K562 (cell line): ENCODE measurements around the gene RINL. TPM values are rescaled to one million over a fixed set of nuclear protein-coding genes. Genes with fewer than 3 reads are reported as not detected.

Experiments
- BMI1 ChIP-seq: fragments of 150-350 bp; IDR thresholded peaks from 2 replicates; pipeline ENCODE4 v1.6.1; 2014; ENCODE audit warnings: low read length
- CEBPB ChIP-seq: fragments of 450-650 bp; IDR thresholded peaks from 2 replicates; pipeline ENCODE4 v1.6.1; 2016; ENCODE audit warnings: missing genetic modification characterization, missing compliant biosample characterization
- ETS2 ChIP-seq: IDR thresholded peaks from 2 replicates; pipeline ENCODE4 v1.6.1; 2016; ENCODE audit warnings: borderline replicate concordance, missing genetic modification characterization, mild to moderate bottlenecking, moderate library complexity, missing compliant biosample characterization; ENCODE audit not compliant: poor library complexity, severe bottlenecking
- FOSL1 ChIP-seq: fragments of 200-800 bp; sonication (Bioruptor generic); conservative IDR thresholded peaks from 2 replicates; pipeline ENCODE4 v1.6.1; 2016; ENCODE audit warnings: missing genetic modification characterization, missing compliant biosample characterization
- FOXA3 ChIP-seq, 2 experiments: fragments of 450-650 bp in 1 of 2; sonication (generic) in 1 of 2; formaldehyde crosslinking; IDR thresholded peaks in 1 of 2; conservative IDR thresholded peaks in 1 of 2; 2 replicates each; pipeline versions ENCODE4 v1.4.0 to v1.8.0; 2020 to 2022; ENCODE audit warnings: mild to moderate bottlenecking in 2 of 2, missing genetic modification reagents in 1 of 2
- FOXK2 ChIP-seq, 2 experiments: fragments of 450-650 bp; IDR thresholded peaks in 1 of 2; conservative IDR thresholded peaks in 1 of 2; 2 replicates each; pipeline ENCODE4 v1.6.1; 2016; ENCODE audit warnings: low read depth in 2 of 2, mild to moderate bottlenecking in 1 of 2
- GABPA ChIP-seq: fragments of 200-800 bp; sonication (Bioruptor generic); conservative IDR thresholded peaks from 2 replicates; pipeline ENCODE4 v1.6.1; 2016; ENCODE audit warnings: low read depth, missing genetic modification characterization, missing compliant biosample characterization
- MCM7 ChIP-seq, 2 experiments: fragments of 450-650 bp; IDR thresholded peaks; 2 replicates each; pipeline ENCODE4 v1.6.1; 2016 to 2018
- NONO ChIP-seq, 2 experiments: fragments of 200-400 bp in 1 of 2; fragments of 450-650 bp in 1 of 2; formaldehyde crosslinking in 1 of 2; IDR thresholded peaks; 2 replicates each; pipeline ENCODE4 v1.6.1; 2017; ENCODE audit warnings: low read depth in 2 of 2, mild to moderate bottlenecking in 2 of 2, moderate library complexity in 2 of 2, low read length in 1 of 2
- PRPF4 ChIP-seq: fragments of 200-400 bp; formaldehyde crosslinking; IDR thresholded peaks from one replicate; pipeline ENCODE4 v1.6.1; 2017; ENCODE audit warnings: low read length, low read depth, mild to moderate bottlenecking; ENCODE audit not compliant: insufficient read depth, poor library complexity, severe bottlenecking
- SETDB1 ChIP-seq: IDR thresholded peaks from one replicate; pipeline ENCODE4 v1.6.1; 2012; ENCODE audit warnings: low read length, control low read depth, inconsistent platforms
- TOE1 ChIP-seq, 2 experiments: fragments of 450-650 bp in 1 of 2; sonication (generic) in 1 of 2; formaldehyde crosslinking in 1 of 2; IDR thresholded peaks; 2 replicates each; pipeline versions ENCODE4 v1.7.1 to v1.8.0; 2016 to 2022; ENCODE audit warnings: borderline replicate concordance in 2 of 2, mild to moderate bottlenecking in 2 of 2, antibody characterized with exemption in 1 of 2, inconsistent platforms in 1 of 2, low read depth in 1 of 2, missing genetic modification reagents in 1 of 2, moderate library complexity in 1 of 2
- ZNF121 ChIP-seq: sonication (generic); formaldehyde crosslinking; conservative IDR thresholded peaks from 2 replicates; pipeline ENCODE4 v1.8.0; 2022; ENCODE audit warnings: missing genetic modification reagents
- ZNF24 ChIP-seq: fragments of 450-650 bp; IDR thresholded peaks from 2 replicates; pipeline ENCODE4 v1.6.1; 2016
- ZNF384 ChIP-seq: IDR thresholded peaks from 2 replicates; pipeline ENCODE4 v1.6.1; 2012; ENCODE audit warnings: low read depth, low read length, improper control_type of control experiment
- ZNF507 ChIP-seq: conservative IDR thresholded peaks from 2 replicates; pipeline ENCODE4 v1.6.1; 2017; ENCODE audit warnings: missing genetic modification characterization, missing compliant biosample characterization
- ZNF57 ChIP-seq: fragments of 450-650 bp; formaldehyde crosslinking; IDR thresholded peaks from 2 replicates; pipeline ENCODE4 v1.4.0; 2020; ENCODE audit warnings: mild to moderate bottlenecking, moderate library complexity
- polyA plus RNA-seq, 8 experiments: library from polyadenylated mRNA; depleted of rRNA in 4 of 8; stranded (reverse) in 5 of 8; unstranded in 3 of 8; fragments of >200 nt; fragmentation: Nextera tagmentation in 2 of 8; fragmentation: Illumina TruSeq in 1 of 8; extraction: Ambion mirVana in 2 of 8; extraction: Trizol in 1 of 8; gene quantifications; 2 replicates each; pipeline versions ENCODE4 v1.2.1 to v1.2.3, GENCODE V29; 2011 to 2014; ENCODE audit warnings: inconsistent platforms in 1 of 8, missing spikeins in 1 of 8
- total RNA-seq, 7 experiments: library from RNA; depleted of rRNA in 6 of 7; stranded (reverse); fragments of >200 nt in 6 of 7; fragmentation: Illumina TruSeq in 2 of 7; extraction: Trizol in 2 of 7; gene quantifications; 2 replicates each; pipeline versions ENCODE4 v1.2.1 to v1.2.3, GENCODE V29; 2011 to 2021; ENCODE audit warnings: low replicate concordance in 1 of 7
- TF ChIP-seq, protein P1 (sequence below): fragments of 250-450 bp; sonication (Bioruptor Pico); IDR thresholded peaks from 2 replicates; pipeline ENCODE4 v1.9.0; 2021; ENCODE audit warnings: mild to moderate bottlenecking
- TF ChIP-seq, protein P2 (sequence below): fragments of 250-450 bp; sonication (Bioruptor Pico); IDR thresholded peaks from 2 replicates; pipeline ENCODE4 v1.6.1; 2021; ENCODE audit warnings: mild to moderate bottlenecking
- TF ChIP-seq, protein P3 (sequence below): fragments of 450-650 bp; IDR thresholded peaks from one replicate; pipeline ENCODE4 v1.6.1; 2018; ENCODE audit warnings: mild to moderate bottlenecking, moderate library complexity; ENCODE audit not compliant: partially characterized antibody
- TF ChIP-seq, protein P4 (sequence below): fragments of 250-450 bp; sonication (Bioruptor Pico); IDR thresholded peaks from 2 replicates; pipeline ENCODE4 v1.8.0; 2022; ENCODE audit warnings: inconsistent platforms
- TF ChIP-seq, protein P5 (sequence below): fragments of 450-650 bp; formaldehyde crosslinking; IDR thresholded peaks from 2 replicates; pipeline ENCODE4 v1.4.0; 2020; ENCODE audit warnings: mild to moderate bottlenecking, mixed read lengths

RINL gene
- total and polyA plus RNA-seq, 9 of the 15 experiments (the other 6 are each of a cell fraction or from before 2014, with no cell fraction given) = 0.82 to 10.9 (median 4.9) TPM

DNA sequence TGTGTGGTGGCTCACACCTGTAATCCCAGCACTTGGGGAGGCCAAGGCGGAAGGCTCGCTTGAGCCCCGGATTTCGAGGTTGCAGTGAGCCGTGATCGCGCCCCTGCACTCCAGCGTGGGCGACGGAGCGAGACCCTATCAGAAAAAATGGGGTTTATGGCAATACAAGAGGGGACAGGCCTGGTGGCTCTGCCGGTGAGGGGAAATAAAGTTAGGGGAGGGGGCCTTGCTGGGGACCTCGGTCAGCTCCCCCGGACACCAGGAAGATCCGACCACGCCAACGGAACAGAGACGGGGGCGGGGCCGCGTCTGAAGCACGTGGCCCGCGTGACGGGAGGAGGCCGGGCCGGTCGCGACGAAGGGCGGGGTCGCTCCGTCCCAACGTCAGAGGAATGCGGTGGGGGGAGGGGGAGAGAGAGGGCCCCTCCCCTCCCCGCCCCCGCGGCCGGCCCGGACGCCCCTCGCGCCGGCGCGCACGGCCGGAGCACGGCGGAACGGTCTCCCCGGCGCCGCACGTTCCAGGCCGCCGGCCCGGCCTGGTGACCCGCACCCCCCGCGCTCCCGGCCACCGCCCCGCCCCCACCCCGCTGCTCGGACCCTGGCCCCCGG lies 26.3 kb downstream of the RINL start (continued):
- TF ChIP-seq TOE1 (IDR thresholded peaks at IDR 0.05; ENCODE audit: borderline replicate concordance) (no peak), TOE1 (CRISPR knock-in tag; IDR thresholded peaks at IDR 0.05; ENCODE audit: borderline replicate concordance, low read depth) (peak; percentile 54; the same call in 1 of the 2 replicates), GABPA (tag) (peak; percentile 44), PRPF4 (no peak), ZNF24 (no peak), ZNF57 (CRISPR knock-in tag) (no peak), FOSL1 (tag) (no peak), ZNF507 (no peak), ETS2 (tag) (no peak), MCM7 (IDR thresholded peaks at IDR 0.05) (no peak), ZNF121 (CRISPR knock-in tag) (no peak), FOXA3 (CRISPR knock-in tag; conservative IDR thresholded peaks at IDR 0.05 in 1 of 2, IDR thresholded peaks at IDR 0.05 in 1 of 2) (no peak), NONO (IDR thresholded peaks at IDR 0.05; ENCODE audit: low read depth in 2 of 2, low read length in 1 of 2) (0 out of 4 replicates have a peak, but pooled peaks of 1 of the 2 experiments have one; percentile 27), BMI1 (no peak), SETDB1 (no peak), FOXK2 (conservative IDR thresholded peaks at IDR 0.05 in 1 of 2, IDR thresholded peaks at IDR 0.05 in 1 of 2; ENCODE audit: low read depth in 2 of 2) (peak; percentile 49 to 64; a peak in 1 of 4 replicates), ZNF384 (no peak), CEBPB (tag) (no peak)
- TF ChIP-seq, protein P1, sequence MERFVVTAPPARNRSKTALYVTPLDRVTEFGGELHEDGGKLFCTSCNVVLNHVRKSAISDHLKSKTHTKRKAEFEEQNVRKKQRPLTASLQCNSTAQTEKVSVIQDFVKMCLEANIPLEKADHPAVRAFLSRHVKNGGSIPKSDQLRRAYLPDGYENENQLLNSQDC = no peak
- TF ChIP-seq, protein P2, sequence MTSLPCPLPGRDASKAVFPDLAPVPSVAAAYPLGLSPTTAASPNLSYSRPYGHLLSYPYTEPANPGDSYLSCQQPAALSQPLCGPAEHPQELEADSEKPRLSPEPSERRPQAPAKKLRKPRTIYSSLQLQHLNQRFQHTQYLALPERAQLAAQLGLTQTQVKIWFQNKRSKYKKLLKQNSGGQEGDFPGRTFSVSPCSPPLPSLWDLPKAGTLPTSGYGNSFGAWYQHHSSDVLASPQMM (CRISPR knock-in tag) = no peak
- TF ChIP-seq, protein P3, sequence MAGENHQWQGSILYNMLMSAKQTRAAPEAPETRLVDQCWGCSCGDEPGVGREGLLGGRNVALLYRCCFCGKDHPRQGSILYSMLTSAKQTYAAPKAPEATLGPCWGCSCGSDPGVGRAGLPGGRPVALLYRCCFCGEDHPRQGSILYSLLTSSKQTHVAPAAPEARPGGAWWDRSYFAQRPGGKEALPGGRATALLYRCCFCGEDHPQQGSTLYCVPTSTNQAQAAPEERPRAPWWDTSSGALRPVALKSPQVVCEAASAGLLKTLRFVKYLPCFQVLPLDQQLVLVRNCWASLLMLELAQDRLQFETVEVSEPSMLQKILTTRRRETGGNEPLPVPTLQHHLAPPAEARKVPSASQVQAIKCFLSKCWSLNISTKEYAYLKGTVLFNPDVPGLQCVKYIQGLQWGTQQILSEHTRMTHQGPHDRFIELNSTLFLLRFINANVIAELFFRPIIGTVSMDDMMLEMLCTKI = no peak
- TF ChIP-seq, protein P4, sequence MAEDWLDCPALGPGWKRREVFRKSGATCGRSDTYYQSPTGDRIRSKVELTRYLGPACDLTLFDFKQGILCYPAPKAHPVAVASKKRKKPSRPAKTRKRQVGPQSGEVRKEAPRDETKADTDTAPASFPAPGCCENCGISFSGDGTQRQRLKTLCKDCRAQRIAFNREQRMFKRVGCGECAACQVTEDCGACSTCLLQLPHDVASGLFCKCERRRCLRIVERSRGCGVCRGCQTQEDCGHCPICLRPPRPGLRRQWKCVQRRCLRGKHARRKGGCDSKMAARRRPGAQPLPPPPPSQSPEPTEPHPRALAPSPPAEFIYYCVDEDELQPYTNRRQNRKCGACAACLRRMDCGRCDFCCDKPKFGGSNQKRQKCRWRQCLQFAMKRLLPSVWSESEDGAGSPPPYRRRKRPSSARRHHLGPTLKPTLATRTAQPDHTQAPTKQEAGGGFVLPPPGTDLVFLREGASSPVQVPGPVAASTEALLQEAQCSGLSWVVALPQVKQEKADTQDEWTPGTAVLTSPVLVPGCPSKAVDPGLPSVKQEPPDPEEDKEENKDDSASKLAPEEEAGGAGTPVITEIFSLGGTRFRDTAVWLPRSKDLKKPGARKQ (CRISPR knock-in tag) = no peak
- TF ChIP-seq, protein P5, sequence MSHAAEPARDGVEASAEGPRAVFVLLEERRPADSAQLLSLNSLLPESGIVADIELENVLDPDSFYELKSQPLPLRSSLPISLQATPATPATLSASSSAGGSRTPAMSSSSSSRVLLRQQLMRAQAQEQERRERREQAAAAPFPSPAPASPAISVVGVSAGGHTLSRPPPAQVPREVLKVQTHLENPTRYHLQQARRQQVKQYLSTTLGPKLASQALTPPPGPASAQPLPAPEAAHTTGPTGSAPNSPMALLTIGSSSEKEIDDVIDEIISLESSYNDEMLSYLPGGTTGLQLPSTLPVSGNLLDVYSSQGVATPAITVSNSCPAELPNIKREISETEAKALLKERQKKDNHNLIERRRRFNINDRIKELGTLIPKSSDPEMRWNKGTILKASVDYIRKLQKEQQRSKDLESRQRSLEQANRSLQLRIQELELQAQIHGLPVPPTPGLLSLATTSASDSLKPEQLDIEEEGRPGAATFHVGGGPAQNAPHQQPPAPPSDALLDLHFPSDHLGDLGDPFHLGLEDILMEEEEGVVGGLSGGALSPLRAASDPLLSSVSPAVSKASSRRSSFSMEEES (CRISPR knock-in tag) = peak; percentile 18; the same call in 1 of the 2 replicates
